WTC11 (cell line): Measurements from ENCODE around the gene ARHGAP15.

Source experiments
- AR ChIP-seq: fragments of 250-450 bp; sonication (Bioruptor Pico); IDR thresholded peaks from 2 replicates; pipeline ENCODE4 v1.9.0; 2021; ENCODE audit warnings: mild to moderate bottlenecking
- ATF3 ChIP-seq: sonication (generic); formaldehyde crosslinking; conservative IDR thresholded peaks from 2 replicates; pipeline ENCODE4 v1.8.1; 2022; ENCODE audit warnings: mild to moderate bottlenecking, missing genetic modification reagents
- ATF6 ChIP-seq: sonication (generic); formaldehyde crosslinking; IDR thresholded peaks from 2 replicates; pipeline ENCODE4 v1.8.1; 2023; ENCODE audit warnings: mild to moderate bottlenecking, missing genetic modification reagents
- CREM ChIP-seq: sonication (generic); formaldehyde crosslinking; IDR thresholded peaks from 2 replicates; pipeline ENCODE4 v1.8.1; 2022; ENCODE audit warnings: mild to moderate bottlenecking, missing genetic modification reagents, moderate library complexity
- CTCF ChIP-seq: fragments of 200-600 bp; IDR thresholded peaks from 2 replicates; pipeline ENCODE4 v1.8.0; 2022; ENCODE audit warnings: antibody characterized with exemption
- MAX ChIP-seq: sonication (generic); formaldehyde crosslinking; IDR thresholded peaks from 2 replicates; pipeline ENCODE4 v1.8.0; 2022; ENCODE audit warnings: mild to moderate bottlenecking, missing genetic modification reagents
- NFYB ChIP-seq: sonication (generic); formaldehyde crosslinking; conservative IDR thresholded peaks from 2 replicates; pipeline ENCODE4 v1.8.0; 2022; ENCODE audit warnings: low read depth, missing genetic modification reagents
- SMAD3 ChIP-seq: sonication (generic); formaldehyde crosslinking; IDR thresholded peaks from 2 replicates; pipeline ENCODE4 v1.8.0; 2022; ENCODE audit warnings: missing genetic modification reagents, mild to moderate bottlenecking, borderline replicate concordance
- SMAD4 ChIP-seq: sonication (generic); formaldehyde crosslinking; IDR thresholded peaks from 2 replicates; pipeline ENCODE4 v1.8.0; 2022; ENCODE audit warnings: mild to moderate bottlenecking, missing genetic modification reagents
- ZNF232 ChIP-seq: sonication (generic); formaldehyde crosslinking; IDR thresholded peaks from 2 replicates; pipeline ENCODE4 v1.8.0; 2022; ENCODE audit warnings: mild to moderate bottlenecking, missing genetic modification reagents

- TF ChIP-seq SMAD4 (CRISPR knock-in tag) (no peak), CTCF (no peak), ATF3 (CRISPR knock-in tag) (no peak), ATF6 (CRISPR knock-in tag) (no peak), MAX (CRISPR knock-in tag) (no peak), CREM (CRISPR knock-in tag) (no peak), AR (CRISPR knock-in tag) (no peak), SMAD3 (no peak), ZNF232 (CRISPR knock-in tag) (no peak), NFYB (no peak)
These were observed 635.0 kb downstream of the ARHGAP15 start for GRCh38 chr2:143764261-143764660.
